AG10803 (cell line): ENCODE data around the gene POGLUT2.

Experiments
- DNase-seq: peaks from one replicate; pipeline ENCODE4 v3.0.0; 2010; ENCODE audit warnings: low read depth
- H3K4me3 ChIP-seq: 2 replicates; pipeline ENCODE4 v1.5.1; 2011; ENCODE audit warnings: mild to moderate bottlenecking, low read length, control low read depth
- CTCF ChIP-seq: conservative IDR thresholded peaks from 2 replicates; pipeline ENCODE4 v1.5.1; 2011; ENCODE audit warnings: mild to moderate bottlenecking, low read length, control low read depth, inconsistent platforms

POGLUT2 gene

DNA sequence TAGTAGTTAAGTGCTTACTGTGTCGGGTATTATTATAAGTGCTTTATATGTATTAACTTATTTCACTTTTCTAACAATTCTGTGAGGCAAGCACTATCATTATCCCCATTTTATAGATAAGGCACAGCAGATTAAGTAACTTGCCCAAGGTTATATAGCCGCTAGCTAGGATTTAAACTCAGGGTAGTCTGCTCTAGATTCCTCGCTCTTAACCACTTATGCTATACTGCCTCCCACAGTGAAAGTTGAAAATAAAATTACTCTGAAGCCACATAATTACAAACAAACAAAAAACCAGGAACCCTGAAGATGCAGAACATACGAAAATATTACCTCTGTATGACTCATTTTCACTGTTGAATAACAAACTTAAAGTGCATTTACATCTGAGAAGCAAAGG, 29.1 kb downstream of the POGLUT2 start:
- DNase-seq, result no peak
- no peak for TF ChIP-seq CTCF

GRCh38 chr13:102768909-102769308, 29.9 kb downstream of the POGLUT2 start:
- peak; percentile 15 for DNase-seq
- TF ChIP-seq CTCF, result no peak
- H3K4me3 ChIP-seq, result no peak overlapping the region

More for the DNA sequence above, 29.1 kb downstream of the POGLUT2 start:
- H3K4me3 ChIP-seq, result no peak overlapping the region

- DNase-seq, result no peak
- no peak overlapping the region for H3K4me3 ChIP-seq
- no peak for TF ChIP-seq CTCF
These were observed 35.0 kb downstream of the POGLUT2 start for GRCh38 chr13:102763741-102764140.

GRCh38 chr13:102761071-102761470, 37.7 kb downstream of the POGLUT2 start:
- TF ChIP-seq CTCF, result no peak
- no peak overlapping the region for H3K4me3 ChIP-seq
- DNase-seq, result no peak

GRCh38 chr13:102758842-102759241, 39.9 kb downstream of the POGLUT2 start:
- no peak for DNase-seq
- TF ChIP-seq CTCF, result no peak
- no peak overlapping the region for H3K4me3 ChIP-seq

DNA sequence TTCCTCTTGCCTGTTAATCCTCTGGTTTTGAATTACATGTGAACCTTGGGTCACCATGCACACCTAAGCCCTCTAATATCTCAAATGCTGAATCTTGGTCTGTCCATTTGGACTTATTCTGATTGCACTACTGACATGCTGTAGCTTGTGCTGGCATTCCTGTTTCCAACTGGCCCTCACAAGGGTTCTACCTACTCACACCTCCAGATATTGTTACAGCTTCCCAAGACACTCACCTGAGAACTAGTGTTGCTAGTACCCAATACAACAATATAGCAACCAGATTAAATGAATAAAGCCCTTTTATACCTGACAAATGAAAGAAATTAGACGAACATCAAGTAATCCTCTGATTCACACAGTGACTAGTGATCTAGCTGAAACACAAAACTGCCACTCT, 41.8 kb downstream of the POGLUT2 start:
- no peak overlapping the region for H3K4me3 ChIP-seq
- DNase-seq, result no peak
- TF ChIP-seq CTCF, result no peak

DNA sequence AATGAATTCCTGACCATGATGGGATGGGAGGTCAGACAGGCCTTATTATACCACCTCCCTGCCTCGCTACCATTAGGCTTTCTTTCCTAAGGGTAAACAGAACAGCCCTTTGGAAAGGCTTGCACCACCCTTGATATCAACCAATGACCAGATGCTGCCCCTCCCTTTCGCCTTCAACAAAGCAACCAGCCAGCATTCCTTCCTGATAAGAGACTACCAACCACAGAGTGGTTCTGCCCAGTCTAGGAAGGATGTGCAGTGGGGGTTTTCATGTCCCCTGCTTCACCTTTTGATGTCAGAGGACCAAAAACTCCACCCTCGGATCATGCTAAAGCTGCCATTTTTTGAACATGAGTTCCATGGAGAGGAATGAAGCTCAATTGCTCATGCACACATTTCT, 46.9 kb downstream of the POGLUT2 start:
- DNase-seq, result no peak
- TF ChIP-seq CTCF, result no peak
- H3K4me3 ChIP-seq, result no peak overlapping the region
